Left ventricle myocardium inferior (tissue), 1 donor: Measurements from ENCODE around the gene GABBR2. TPM values are rescaled to one million over a fixed set of nuclear protein-coding genes. Genes with fewer than 3 reads are reported as not detected.
A peak's percentile ranks its signal among the peaks of the same experiment; 100 is the strongest.

Experiments used
- DNase-seq: peaks from one replicate; pipeline ENCODE4 v3.0.0-alpha.2; 2020
- H3K27ac ChIP-seq: fragments of 200-600 bp; replicated peaks from 2 replicates; pipeline ENCODE4 v1.8.0; 2021
- H3K27me3 ChIP-seq: fragments of 200-600 bp; 2 replicates; pipeline ENCODE4 v1.8.0; 2021; ENCODE audit warnings: low read depth
- H3K36me3 ChIP-seq: fragments of 200-600 bp; 2 replicates; pipeline ENCODE4 v1.8.0; 2021
- H3K4me1 ChIP-seq: fragments of 200-600 bp; 2 replicates; pipeline ENCODE4 v1.8.0; 2021
- H3K4me3 ChIP-seq: fragments of 200-600 bp; 2 replicates; pipeline ENCODE4 v1.8.0; 2021; ENCODE audit warnings: mild to moderate bottlenecking, moderate library complexity
- H3K9me3 ChIP-seq: fragments of 200-600 bp; replicated peaks from 2 replicates; pipeline ENCODE4 v1.8.0; 2021
- CTCF ChIP-seq: fragments of 200-600 bp; IDR thresholded peaks from 2 replicates; pipeline ENCODE4 v1.8.0; 2021; ENCODE audit warnings: antibody characterized with exemption, mild to moderate bottlenecking, borderline replicate concordance
- intact Hi-C: fragments of 100-400 bp; cut with micrococcal nuclease; formaldehyde crosslinking; loops from one replicate; pipeline ENCODE4 v1.11.0; 2022
- total RNA-seq: library from RNA; stranded (reverse); fragmentation: NEBNext Ultra II Directional; extraction: Animal tissue kit (Norgen Biotek cat#: 25700); gene quantifications from one replicate; pipeline ENCODE4 v1.2.1, GENCODE V29; 2021
- donor health status: DM: no; HTN: yes; CAD: no; lungs with severe emphysema.

GABBR2 gene
- total RNA-seq, 1 donor from 2014 or later, result 1.1 TPM

GRCh38 chr9:98506422-98507054 lies 202.2 kb downstream of the GABBR2 start:
- peaks cover 4% of the 10 kb centered on the region for H3K27me3 ChIP-seq
- no peak overlapping the region for H3K27ac ChIP-seq
- no peaks in the 10 kb centered on the region for H3K9me3 ChIP-seq
- peaks cover 33% of the 10 kb centered on the region for H3K4me1 ChIP-seq
- no peaks in the 10 kb centered on the region for H3K36me3 ChIP-seq
- H3K4me3 ChIP-seq, result no peak overlapping the region
- no peak for DNase-seq
- intact Hi-C loops, result loop anchor here (10.0 kb wide), 1 partner anchor 62 kb away; no protein-coding TSS in a partner anchor
- TF ChIP-seq CTCF, result no peak

GRCh38 chr9:98504298-98505282 lies 204.1 kb downstream of the GABBR2 start:
- no peaks in the 10 kb centered on the region for H3K9me3 ChIP-seq
- intact Hi-C loops, result loop anchor here (10.0 kb wide), 1 partner anchor 60 kb away; no protein-coding TSS in a partner anchor
- no peak overlapping the region for H3K27ac ChIP-seq
- H3K4me3 ChIP-seq, result no peak overlapping the region
- H3K4me1 ChIP-seq, result peaks cover 33% of the 10 kb centered on the region
- no peaks in the 10 kb centered on the region for H3K36me3 ChIP-seq
- TF ChIP-seq CTCF, result no peak
- no peak for DNase-seq
- peaks cover 4% of the 10 kb centered on the region for H3K27me3 ChIP-seq

- H3K27ac ChIP-seq, result peak overlapping the region; percentile 74
- no peaks in the 10 kb centered on the region for H3K36me3 ChIP-seq
- H3K4me1 ChIP-seq, result peaks cover 33% of the 10 kb centered on the region
- H3K27me3 ChIP-seq, result peaks cover 4% of the 10 kb centered on the region
- intact Hi-C loops, result loop anchor here (10.0 kb wide), 1 partner anchor 59 kb away; no protein-coding TSS in a partner anchor
- no peak for TF ChIP-seq CTCF
- DNase-seq, result no peak
- H3K4me3 ChIP-seq, result no peak overlapping the region
- H3K9me3 ChIP-seq, result no peaks in the 10 kb centered on the region
Measured at GRCh38 chr9:98503867-98504266, 204.9 kb downstream of the GABBR2 start.

GRCh38 chr9:98502976-98503325 lies 205.8 kb downstream of the GABBR2 start:
- peaks cover 4% of the 10 kb centered on the region for H3K27me3 ChIP-seq
- H3K36me3 ChIP-seq, result no peaks in the 10 kb centered on the region
- H3K4me3 ChIP-seq, result no peak overlapping the region
- intact Hi-C loops, result loop anchor here (10.0 kb wide), 1 partner anchor 58 kb away; no protein-coding TSS in a partner anchor
- H3K27ac ChIP-seq, result peak overlapping the region; percentile 74
- no peaks in the 10 kb centered on the region for H3K9me3 ChIP-seq
- no peak for TF ChIP-seq CTCF
- peaks cover 33% of the 10 kb centered on the region for H3K4me1 ChIP-seq
- DNase-seq, result peak; percentile 26

GRCh38 chr9:98502311-98502975 lies 206.3 kb downstream of the GABBR2 start:
- no peaks in the 10 kb centered on the region for H3K36me3 ChIP-seq
- H3K4me1 ChIP-seq, result peaks cover 33% of the 10 kb centered on the region
- no peak for TF ChIP-seq CTCF
- H3K4me3 ChIP-seq, result no peak overlapping the region
- intact Hi-C loops, result loop anchor here (10.0 kb wide), 1 partner anchor 58 kb away; no protein-coding TSS in a partner anchor
- peak overlapping the region; percentile 74 for H3K27ac ChIP-seq
- H3K27me3 ChIP-seq, result peaks cover 4% of the 10 kb centered on the region
- H3K9me3 ChIP-seq, result no peaks in the 10 kb centered on the region
- DNase-seq, result no peak
